ENCODE data around the gene ADAMTS20.

Gene ADAMTS20

GRCh38 chr12:43577381-43577780 is 25.4 kb upstream of the ADAMTS20 start:
- no peak overlapping the region for H2AFZ ChIP-seq (ENCODE audit: low read depth, low read length, severe bottlenecking)
- no peaks in the 10 kb centered on the region for H3F3A ChIP-seq (ENCODE audit: insufficient read depth)
- no peaks in the 10 kb centered on the region for H3K36me3 ChIP-seq (ENCODE audit: low read length)
- no peaks in the 10 kb centered on the region for H3K9me3 ChIP-seq (ENCODE audit: insufficient read depth, low read length)
- H3K4me3 ChIP-seq (ENCODE audit: insufficient read depth, low read length, poor library complexity, severe bottlenecking): no peak overlapping the region
- H3K4me2 ChIP-seq (ENCODE audit: low read depth, low read length, poor library complexity, severe bottlenecking): no peak overlapping the region
- no peak overlapping the region for H3K27ac ChIP-seq (ENCODE audit: low read depth, low read length)
- no peaks in the 10 kb centered on the region for H3K9me2 ChIP-seq (replicated peaks; ENCODE audit: insufficient read depth, low read length)
- TF ChIP-seq EZH2phosphoT487 (conservative IDR thresholded peaks at IDR 0.05; ENCODE audit: low read length) (no peak), CTCF (IDR thresholded peaks at IDR 0.05; ENCODE audit: insufficient read depth, low read length, poor library complexity, severe bottlenecking) (no peak)
- no peak overlapping the region for H3K9ac ChIP-seq (ENCODE audit: low read length)
- H4K20me1 ChIP-seq (ENCODE audit: low read depth, low read length): no peaks in the 10 kb centered on the region
- no peaks in the 10 kb centered on the region for H3K27me3 ChIP-seq (ENCODE audit: low read length)
- H3K79me2 ChIP-seq (ENCODE audit: insufficient read depth, low read length): no peaks in the 10 kb centered on the region

GRCh38 chr12:43576162-43576561 is 24.2 kb upstream of the ADAMTS20 start:
- Histone ChIP-seq H3K9me3 (ENCODE audit: insufficient read depth, low read length) (no peaks in the 10 kb centered on the region), H3K4me3 (ENCODE audit: insufficient read depth, low read length, poor library complexity, severe bottlenecking) (no peak overlapping the region), H3K4me2 (ENCODE audit: low read depth, low read length, poor library complexity, severe bottlenecking) (no peak overlapping the region), H4K20me1 (ENCODE audit: low read depth, low read length) (no peaks in the 10 kb centered on the region), H3K27me3 (ENCODE audit: low read length) (no peaks in the 10 kb centered on the region), H3F3A (ENCODE audit: insufficient read depth) (no peaks in the 10 kb centered on the region), H2AFZ (ENCODE audit: low read depth, low read length, severe bottlenecking) (no peak overlapping the region), H3K36me3 (ENCODE audit: low read length) (no peaks in the 10 kb centered on the region), H3K27ac (ENCODE audit: low read depth, low read length) (no peak overlapping the region), H3K9me2 (replicated peaks; ENCODE audit: insufficient read depth, low read length) (no peaks in the 10 kb centered on the region), H3K9ac (ENCODE audit: low read length) (no peak overlapping the region), H3K79me2 (ENCODE audit: insufficient read depth, low read length) (no peaks in the 10 kb centered on the region)
- TF ChIP-seq CTCF (IDR thresholded peaks at IDR 0.05; ENCODE audit: insufficient read depth, low read length, poor library complexity, severe bottlenecking) (no peak), EZH2phosphoT487 (conservative IDR thresholded peaks at IDR 0.05; ENCODE audit: low read length) (no peak)

- no peaks in the 10 kb centered on the region for H3K27me3 ChIP-seq (ENCODE audit: low read length)
- H3K36me3 ChIP-seq (ENCODE audit: low read length): no peaks in the 10 kb centered on the region
- no peak overlapping the region for H2AFZ ChIP-seq (ENCODE audit: low read depth, low read length, severe bottlenecking)
- H3K27ac ChIP-seq (ENCODE audit: low read depth, low read length): no peak overlapping the region
- no peaks in the 10 kb centered on the region for H3F3A ChIP-seq (ENCODE audit: insufficient read depth)
- no peaks in the 10 kb centered on the region for H3K9me3 ChIP-seq (ENCODE audit: insufficient read depth, low read length)
- H3K9ac ChIP-seq (ENCODE audit: low read length): no peak overlapping the region
- TF ChIP-seq CTCF (IDR thresholded peaks at IDR 0.05; ENCODE audit: insufficient read depth, low read length, poor library complexity, severe bottlenecking) (no peak), EZH2phosphoT487 (conservative IDR thresholded peaks at IDR 0.05; ENCODE audit: low read length) (no peak)
- no peak overlapping the region for H3K4me3 ChIP-seq (ENCODE audit: insufficient read depth, low read length, poor library complexity, severe bottlenecking)
- no peak overlapping the region for H3K4me2 ChIP-seq (ENCODE audit: low read depth, low read length, poor library complexity, severe bottlenecking)
- no peaks in the 10 kb centered on the region for H3K9me2 ChIP-seq (replicated peaks; ENCODE audit: insufficient read depth, low read length)
- H4K20me1 ChIP-seq (ENCODE audit: low read depth, low read length): no peaks in the 10 kb centered on the region
- no peaks in the 10 kb centered on the region for H3K79me2 ChIP-seq (ENCODE audit: insufficient read depth, low read length)
Measured at GRCh38 chr12:43571885-43572284, 19.9 kb upstream of the ADAMTS20 start.
